ENCODE measurements around the gene SCTR. TPM values are rescaled to one million over a fixed set of nuclear protein-coding genes. Genes with fewer than 3 reads are reported as not detected.

The SCTR gene
- total RNA-seq, 1 experiment from 2014 or later: not detected

GRCh38 chr2:119478188-119478977 is 45.9 kb downstream of the SCTR start:
- H3K4me1 Mint-ChIP-seq (ENCODE audit: insufficient read depth, unreplicated experiment): peaks cover 5% of the 10 kb centered on the region
- no TSS peak for BruUV-seq (replicated peaks)
- H3K27ac Mint-ChIP-seq (ENCODE audit: low read depth, unreplicated experiment): no peak overlapping the region
- no peaks in the 10 kb centered on the region for H3K27me3 Mint-ChIP-seq (ENCODE audit: insufficient read depth, unreplicated experiment)
- DNase-seq (ENCODE audit: unreplicated experiment): no peak
- no peak for TF ChIP-seq CTCF (IDR thresholded peaks at IDR 0.05; ENCODE audit: unreplicated experiment)
- no peaks in the 10 kb centered on the region for H3K9me3 Mint-ChIP-seq (ENCODE audit: unreplicated experiment)
- H3K4me3 Mint-ChIP-seq (ENCODE audit: unreplicated experiment): no peak overlapping the region
- no peaks in the 10 kb centered on the region for H3K36me3 Mint-ChIP-seq (ENCODE audit: insufficient read depth, unreplicated experiment)
- POLR2A ChIA-PET: interaction anchor here (0.6 kb wide), 2 partner anchors 74 to 148 kb away, joined by 3 read pairs; no protein-coding TSS in a partner anchor
- intact Hi-C loops (cut with micrococcal nuclease): loop anchor here (5.0 kb wide), 2 partner anchors 466 to 596 kb away; no protein-coding TSS in a partner anchor
- CTCF ChIA-PET: interaction anchor here (0.7 to 8.0 kb wide), 8 partner anchors 9 to 597 kb away, joined by 3 to 124 read pairs (median 32); no protein-coding TSS in a partner anchor

- no TSS peak for BruUV-seq (replicated peaks)
- peaks cover 5% of the 10 kb centered on the region for H3K4me1 Mint-ChIP-seq (ENCODE audit: insufficient read depth, unreplicated experiment)
- CTCF ChIA-PET: interaction anchor here (0.6 to 8.0 kb wide), 33 partner anchors 10 to 1217 kb away, joined by 3 to 124 read pairs (median 5); partner anchors contain the start of gene TMEM37
- H3K27ac Mint-ChIP-seq (ENCODE audit: low read depth, unreplicated experiment): no peak overlapping the region
- H3K27me3 Mint-ChIP-seq (ENCODE audit: insufficient read depth, unreplicated experiment): no peaks in the 10 kb centered on the region
- no peak for TF ChIP-seq CTCF (IDR thresholded peaks at IDR 0.05; ENCODE audit: unreplicated experiment)
- intact Hi-C loops (cut with micrococcal nuclease): loop anchor here (5.0 kb wide), 2 partner anchors 465 to 595 kb away; no protein-coding TSS in a partner anchor
- no peaks in the 10 kb centered on the region for H3K36me3 Mint-ChIP-seq (ENCODE audit: insufficient read depth, unreplicated experiment)
- DNase-seq (ENCODE audit: unreplicated experiment): no peak
- no peak overlapping the region for H3K4me3 Mint-ChIP-seq (ENCODE audit: unreplicated experiment)
- no peaks in the 10 kb centered on the region for H3K9me3 Mint-ChIP-seq (ENCODE audit: unreplicated experiment)
- POLR2A ChIA-PET: interaction anchor here (1.3 kb wide), 2 partner anchors 10 to 68 kb away, joined by 5 to 7 read pairs; no protein-coding TSS in a partner anchor
Measured at GRCh38 chr2:119477113-119477505, 47.2 kb downstream of the SCTR start.

GRCh38 chr2:119476301-119477112 is 47.8 kb downstream of the SCTR start:
- Mint-ChIP-seq H3K27me3 (ENCODE audit: insufficient read depth, unreplicated experiment) (no peaks in the 10 kb centered on the region), H3K4me1 (ENCODE audit: insufficient read depth, unreplicated experiment) (peaks cover 5% of the 10 kb centered on the region), H3K4me3 (ENCODE audit: unreplicated experiment) (no peak overlapping the region), H3K9me3 (ENCODE audit: unreplicated experiment) (no peaks in the 10 kb centered on the region), H3K36me3 (ENCODE audit: insufficient read depth, unreplicated experiment) (no peaks in the 10 kb centered on the region), H3K27ac (ENCODE audit: low read depth, unreplicated experiment) (no peak overlapping the region)
- intact Hi-C loops (cut with micrococcal nuclease): loop anchor here (1.0 to 5.0 kb wide), 3 partner anchors 69 to 594 kb away; no protein-coding TSS in a partner anchor
- DNase-seq (ENCODE audit: unreplicated experiment): peak; percentile 65
- ChIA-PET CTCF (interaction anchor here (0.6 to 8.0 kb wide), 45 partner anchors 9 to 1216 kb away, joined by 3 to 124 read pairs (median 4); partner anchors contain the start of gene TMEM37), POLR2A (interaction anchor here (0.6 to 1.3 kb wide), 5 partner anchors 10 to 108 kb away, joined by 3 to 7 read pairs (median 5); no protein-coding TSS in a partner anchor)
- no TSS peak for BruUV-seq (replicated peaks)
- TF ChIP-seq CTCF (IDR thresholded peaks at IDR 0.05; ENCODE audit: unreplicated experiment): peak; percentile 98
